Measurements from ENCODE around the gene SKIL. TPM values are rescaled to one million over a fixed set of nuclear protein-coding genes. Genes with fewer than 3 reads are reported as not detected.

Gene SKIL, protein sequence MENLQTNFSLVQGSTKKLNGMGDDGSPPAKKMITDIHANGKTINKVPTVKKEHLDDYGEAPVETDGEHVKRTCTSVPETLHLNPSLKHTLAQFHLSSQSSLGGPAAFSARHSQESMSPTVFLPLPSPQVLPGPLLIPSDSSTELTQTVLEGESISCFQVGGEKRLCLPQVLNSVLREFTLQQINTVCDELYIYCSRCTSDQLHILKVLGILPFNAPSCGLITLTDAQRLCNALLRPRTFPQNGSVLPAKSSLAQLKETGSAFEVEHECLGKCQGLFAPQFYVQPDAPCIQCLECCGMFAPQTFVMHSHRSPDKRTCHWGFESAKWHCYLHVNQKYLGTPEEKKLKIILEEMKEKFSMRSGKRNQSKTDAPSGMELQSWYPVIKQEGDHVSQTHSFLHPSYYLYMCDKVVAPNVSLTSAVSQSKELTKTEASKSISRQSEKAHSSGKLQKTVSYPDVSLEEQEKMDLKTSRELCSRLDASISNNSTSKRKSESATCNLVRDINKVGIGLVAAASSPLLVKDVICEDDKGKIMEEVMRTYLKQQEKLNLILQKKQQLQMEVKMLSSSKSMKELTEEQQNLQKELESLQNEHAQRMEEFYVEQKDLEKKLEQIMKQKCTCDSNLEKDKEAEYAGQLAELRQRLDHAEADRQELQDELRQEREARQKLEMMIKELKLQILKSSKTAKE
- 90.2 and 92.2 TPM in 2 replicates for polyA plus RNA-seq (2013)

GRCh38 chr3:170357176-170358041 lies at the start of gene SKIL:
Gene SKIL, plus strand, starts transcription at chr3:170357715. Its CDS starts 2,617 bp downstream, at chr3:170360332.
- no peaks in the 10 kb centered on the region for H3K9me3 ChIP-seq (ENCODE audit: insufficient read depth, low read depth, low read length)
- peak within 1 kb of the TSS; percentile 84 for H3K9ac ChIP-seq (ENCODE audit: low read length)
- H2AK5ac ChIP-seq (ENCODE audit: low read length), result peak within 1 kb of the TSS; percentile 99
- H2BK120ac ChIP-seq (ENCODE audit: insufficient read depth, low read length, poor library complexity), result peak within 1 kb of the TSS; percentile 99
- peaks cover 28% of the 10 kb centered on the region for H3K79me2 ChIP-seq (ENCODE audit: control insufficient read depth, insufficient read depth, low read length, poor library complexity)
- H3K4me2 ChIP-seq (ENCODE audit: low read length), result peak within 1 kb of the TSS; percentile 58
- H3K14ac ChIP-seq (ENCODE audit: low read length), result peak within 1 kb of the TSS; percentile 100
- H3K23ac ChIP-seq (ENCODE audit: low read length), result no peak within 1 kb of the TSS
- peak within 1 kb of the TSS; percentile 84 for H3K4me3 ChIP-seq (ENCODE audit: low read depth, low read length)
- H4K91ac ChIP-seq (ENCODE audit: low read depth, low read length), result peak within 1 kb of the TSS; percentile 99
- H3K27ac ChIP-seq (ENCODE audit: low read depth, low read length), result peak within 1 kb of the TSS; percentile 100
- peak within 1 kb of the TSS; percentile 81 for H2BK12ac ChIP-seq (ENCODE audit: low read length)
- no peaks in the 10 kb centered on the region for H3K27me3 ChIP-seq (ENCODE audit: insufficient read depth, low read length)
- H4K12ac ChIP-seq (ENCODE audit: low read depth, low read length), result peak within 1 kb of the TSS; percentile 82
- DNase-seq, result peak; percentile 93 to 97
- no CpG with 5 or more reads among the region's 124 CpGs for WGBS (ENCODE audit: extremely low coverage, insufficient coverage, insufficient read length)
- H4K8ac ChIP-seq (ENCODE audit: low read depth, low read length), result peak within 1 kb of the TSS; percentile 91
- H2BK5ac ChIP-seq (ENCODE audit: low read depth, low read length, poor library complexity), result peak within 1 kb of the TSS; percentile 100
- peak within 1 kb of the TSS; percentile 61 for H2AFZ ChIP-seq (ENCODE audit: insufficient read depth, low read length, poor library complexity)
- peaks cover 28% of the 10 kb centered on the region for H3K79me1 ChIP-seq (ENCODE audit: low read length)
- peaks cover 13 to 18% of the 10 kb centered on the region in 2 experiments for H3K4me1 ChIP-seq (ENCODE audit: control insufficient read depth in 1 of 2, insufficient read depth in 2 of 2, low read length in 2 of 2)
- peaks cover 10 to 17% of the 10 kb centered on the region in 2 experiments for H3K36me3 ChIP-seq (ENCODE audit: control insufficient read depth in 1 of 2, insufficient read depth in 2 of 2, low read length in 2 of 2)
- H3K18ac ChIP-seq (ENCODE audit: low read length), result peak within 1 kb of the TSS; percentile 100
- peak within 1 kb of the TSS; percentile 97 for H3K4ac ChIP-seq (ENCODE audit: low read depth, low read length)

- no peak overlapping the region for H3K14ac ChIP-seq (ENCODE audit: low read length)
- no peak overlapping the region for H2BK120ac ChIP-seq (ENCODE audit: insufficient read depth, low read length, poor library complexity)
- no peak overlapping the region for H3K18ac ChIP-seq (ENCODE audit: low read length)
- peaks cover 5 to 6% of the 10 kb centered on the region in 2 experiments for H3K4me1 ChIP-seq (ENCODE audit: control insufficient read depth in 1 of 2, insufficient read depth in 2 of 2, low read length in 2 of 2)
- H2AK5ac ChIP-seq (ENCODE audit: low read length), result no peak overlapping the region
- no peak overlapping the region for H3K23ac ChIP-seq (ENCODE audit: low read length)
- H3K27ac ChIP-seq (ENCODE audit: low read depth, low read length), result no peak overlapping the region
- no peak overlapping the region for H2BK12ac ChIP-seq (ENCODE audit: low read length)
- no peaks in the 10 kb centered on the region for H3K27me3 ChIP-seq (ENCODE audit: insufficient read depth, low read length)
- no peaks in the 10 kb centered on the region for H3K36me3 ChIP-seq (ENCODE audit: control insufficient read depth in 1 of 2, insufficient read depth in 2 of 2, low read length in 2 of 2)
- no peak overlapping the region for H3K4me2 ChIP-seq (ENCODE audit: low read length)
- no peak overlapping the region for H3K4me3 ChIP-seq (ENCODE audit: low read depth, low read length)
- no peaks in the 10 kb centered on the region for H3K79me2 ChIP-seq (ENCODE audit: control insufficient read depth, insufficient read depth, low read length, poor library complexity)
- no CpG with 5 or more reads among the region's 1 CpG for WGBS (ENCODE audit: extremely low coverage, insufficient coverage, insufficient read length)
- no peak overlapping the region for H2BK5ac ChIP-seq (ENCODE audit: low read depth, low read length, poor library complexity)
- peaks cover 2% of the 10 kb centered on the region for H3K79me1 ChIP-seq (ENCODE audit: low read length)
- DNase-seq, result no peak
- H4K91ac ChIP-seq (ENCODE audit: low read depth, low read length), result no peak overlapping the region
- no peak overlapping the region for H3K4ac ChIP-seq (ENCODE audit: low read depth, low read length)
- no peak overlapping the region for H2AFZ ChIP-seq (ENCODE audit: insufficient read depth, low read length, poor library complexity)
- no peak overlapping the region for H4K8ac ChIP-seq (ENCODE audit: low read depth, low read length)
- no peak overlapping the region for H3K9ac ChIP-seq (ENCODE audit: low read length)
- H4K12ac ChIP-seq (ENCODE audit: low read depth, low read length), result no peak overlapping the region
- no peaks in the 10 kb centered on the region for H3K9me3 ChIP-seq (ENCODE audit: insufficient read depth, low read depth, low read length)
These were observed 48.5 kb upstream of the SKIL start for GRCh38 chr3:170309046-170309445.

DNA sequence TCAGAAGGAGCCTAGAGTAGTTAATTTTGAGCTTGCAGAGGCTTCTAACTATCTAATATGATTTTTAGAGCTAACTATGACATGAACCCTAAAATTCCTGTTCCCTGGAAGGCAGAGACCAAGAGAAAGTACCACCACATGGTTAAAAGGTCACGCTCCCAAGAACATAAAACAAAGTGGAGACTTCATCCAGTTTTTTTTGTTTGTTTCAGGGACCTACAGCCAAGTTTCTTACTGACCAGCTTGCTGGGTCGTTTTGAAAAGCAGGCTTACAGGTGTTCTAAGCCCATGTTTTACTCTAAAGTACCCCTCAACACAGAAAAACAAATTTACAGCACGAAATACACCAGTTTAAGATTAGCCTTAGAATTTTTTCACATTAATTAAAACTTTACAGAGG lies 39.6 kb upstream of the SKIL start:
- H2BK120ac ChIP-seq (ENCODE audit: insufficient read depth, low read length, poor library complexity), result no peak overlapping the region
- no peak overlapping the region for H3K9ac ChIP-seq (ENCODE audit: low read length)
- no peak overlapping the region for H3K18ac ChIP-seq (ENCODE audit: low read length)
- no peaks in the 10 kb centered on the region for H3K9me3 ChIP-seq (ENCODE audit: insufficient read depth, low read depth, low read length)
- peaks cover 8 to 10% of the 10 kb centered on the region in 2 experiments for H3K4me1 ChIP-seq (ENCODE audit: control insufficient read depth in 1 of 2, insufficient read depth in 2 of 2, low read length in 2 of 2)
- no peaks in the 10 kb centered on the region for H3K36me3 ChIP-seq (ENCODE audit: control insufficient read depth in 1 of 2, insufficient read depth in 2 of 2, low read length in 2 of 2)
- no peak overlapping the region for H3K23ac ChIP-seq (ENCODE audit: low read length)
- H3K27ac ChIP-seq (ENCODE audit: low read depth, low read length), result no peak overlapping the region
- no peak overlapping the region for H3K4ac ChIP-seq (ENCODE audit: low read depth, low read length)
- no peaks in the 10 kb centered on the region for H3K79me2 ChIP-seq (ENCODE audit: control insufficient read depth, insufficient read depth, low read length, poor library complexity)
- no peak overlapping the region for H3K4me3 ChIP-seq (ENCODE audit: low read depth, low read length)
- no peak for DNase-seq
- H3K14ac ChIP-seq (ENCODE audit: low read length), result no peak overlapping the region
- no peak overlapping the region for H2AK5ac ChIP-seq (ENCODE audit: low read length)
- no peak overlapping the region for H4K91ac ChIP-seq (ENCODE audit: low read depth, low read length)
- H3K27me3 ChIP-seq (ENCODE audit: insufficient read depth, low read length), result no peaks in the 10 kb centered on the region
- H2AFZ ChIP-seq (ENCODE audit: insufficient read depth, low read length, poor library complexity), result no peak overlapping the region
- no peak overlapping the region for H4K12ac ChIP-seq (ENCODE audit: low read depth, low read length)
- H3K4me2 ChIP-seq (ENCODE audit: low read length), result no peak overlapping the region
- WGBS (ENCODE audit: extremely low coverage, insufficient coverage, insufficient read length), result no CpG with 5 or more reads among the region's 3 CpGs
- no peak overlapping the region for H2BK5ac ChIP-seq (ENCODE audit: low read depth, low read length, poor library complexity)
- H3K79me1 ChIP-seq (ENCODE audit: low read length), result peaks cover 20% of the 10 kb centered on the region
- H2BK12ac ChIP-seq (ENCODE audit: low read length), result peak overlapping the region; percentile 77
- no peak overlapping the region for H4K8ac ChIP-seq (ENCODE audit: low read depth, low read length)

Measured in trophoblast cell (in vitro differentiated cells and primary cell).